H1 (cell line): ENCODE results near the gene NR1H3. TPM values are rescaled to one million over a fixed set of nuclear protein-coding genes. Genes with fewer than 3 reads are reported as not detected.

Experiments
- CTCF ChIA-PET: fragments of 300-600 bp; sonication (Branson Sonifier 250); formaldehyde crosslinking; loops from one replicate; lab custom pipeline; 2021; ENCODE audit not compliant: partially characterized antibody; lab: Charles Lee
- POLR2A ChIA-PET: fragments of 300-600 bp; sonication (Branson Sonifier 250); formaldehyde crosslinking; loops from one replicate; lab custom pipeline; 2021; ENCODE audit warnings: inconsistent platforms; ENCODE audit not compliant: partially characterized antibody; lab: Charles Lee
- DNase-seq, 2 experiments: peaks; one replicate each; pipeline versions ENCODE4 v3.0.0 to v3.0.0-alpha.2; 2010 to 2022; ENCODE audit warnings: low spot score in 2 of 2, low read depth in 1 of 2, mixed read lengths in 1 of 2
- FAIRE-seq: peaks from 2 replicates; lab custom pipeline; 2011; peaks lifted over from hg19 to GRCh38; lab: Jason Lieb, UNC
- H2AFZ ChIP-seq: 2 replicates; pipeline ENCODE4 v1.8.1; 2012; ENCODE audit warnings: low read length, inconsistent platforms
- H2AK5ac ChIP-seq: 2 replicates; pipeline ENCODE4 v1.6.1; 2013; ENCODE audit warnings: low read depth, low read length
- H2BK120ac ChIP-seq: replicated peaks from 2 replicates; pipeline ENCODE3; 2013; ENCODE audit warnings: low read depth, low read length, inconsistent platforms
- H2BK12ac ChIP-seq: 2 replicates; pipeline ENCODE4 v1.6.1; 2013; ENCODE audit warnings: low read depth, low read length
- H2BK15ac ChIP-seq: 2 replicates; pipeline ENCODE4 v1.6.1; 2013; ENCODE audit warnings: low read length
- H2BK20ac ChIP-seq: 2 replicates; pipeline ENCODE4 v1.6.1; 2013; ENCODE audit warnings: low read length
- H2BK5ac ChIP-seq: 2 replicates; pipeline ENCODE4 v1.6.1; 2013; ENCODE audit warnings: low read depth, low read length
- H3K14ac ChIP-seq: 2 replicates; pipeline ENCODE4 v1.6.1; 2013; ENCODE audit warnings: inconsistent platforms; ENCODE audit not compliant: insufficient read length
- H3K18ac ChIP-seq: 2 replicates; pipeline ENCODE4 v1.6.1; 2013; ENCODE audit warnings: low read length; ENCODE audit errors: extremely low read depth
- H3K23ac ChIP-seq: 2 replicates; pipeline ENCODE4 v1.6.1; 2013; ENCODE audit warnings: inconsistent platforms; ENCODE audit not compliant: insufficient read length
- H3K23me2 ChIP-seq: 2 replicates; pipeline ENCODE4 v1.6.1; 2013; ENCODE audit warnings: low read depth, low read length
- H3K27ac ChIP-seq: 2 replicates; pipeline ENCODE4 v1.6.1; 2011; ENCODE audit warnings: low read depth, low read length, inconsistent platforms
- H3K27me3 ChIP-seq, 4 experiments: replicated peaks in 1 of 4; 1 replicate in 1 of 4; 2 replicates in 3 of 4; pipeline versions ENCODE4 v1.6.1 to v1.8.1; 2011 to 2013; ENCODE audit warnings: low read length in 3 of 4, mild to moderate bottlenecking in 3 of 4, inconsistent platforms in 2 of 4, mixed read lengths in 2 of 4, moderate library complexity in 1 of 4; ENCODE audit not compliant: control insufficient read depth in 3 of 4, insufficient read depth in 3 of 4; ENCODE audit errors: extremely low read depth in 1 of 4
- H3K36me3 ChIP-seq, 4 experiments: 2 replicates each; pipeline versions ENCODE4 v1.6.1 to v1.8.1; 2011 to 2013; ENCODE audit warnings: mild to moderate bottlenecking in 4 of 4, low read length in 3 of 4, moderate library complexity in 2 of 4, control low read depth in 1 of 4, inconsistent platforms in 1 of 4; ENCODE audit not compliant: insufficient read depth in 4 of 4, control insufficient read depth in 2 of 4
- H3K4ac ChIP-seq: replicated peaks from 2 replicates; pipeline ENCODE3; 2013; ENCODE audit warnings: low read length, low read depth, mixed read lengths, inconsistent platforms; ENCODE audit not compliant: insufficient read length
- H3K4me1 ChIP-seq, 4 experiments: replicated peaks in 1 of 4; 1 replicate in 1 of 4; 2 replicates in 3 of 4; pipeline versions ENCODE4 v1.6.1 to v1.8.1; 2011 to 2013; ENCODE audit warnings: low read length in 3 of 4, inconsistent platforms in 2 of 4, mixed read lengths in 1 of 4; ENCODE audit not compliant: insufficient read depth in 4 of 4, control insufficient read depth in 3 of 4
- H3K4me2 ChIP-seq, 2 experiments: 2 replicates each; pipeline versions ENCODE4 v1.6.1 to v1.8.1; 2011 to 2013; ENCODE audit warnings: low read depth in 2 of 2, low read length in 2 of 2, control low read depth in 1 of 2, inconsistent platforms in 1 of 2, mild to moderate bottlenecking in 1 of 2; ENCODE audit not compliant: insufficient read depth in 1 of 2
- H3K4me3 ChIP-seq, 4 experiments: fragments of 200-600, 300-600 bp in 1 of 4; sonication (generic), shearing (Covaris generic), sonication (Bioruptor Twin) in 1 of 4; 2 replicates each; pipeline versions ENCODE4 v1.5.1 to v1.8.1; 2011 to 2016; ENCODE audit warnings: low read length in 4 of 4, low read depth in 3 of 4, control low read depth in 2 of 4, inconsistent platforms in 2 of 4, mild to moderate bottlenecking in 2 of 4, mixed read lengths in 1 of 4, moderate library complexity in 1 of 4; ENCODE audit not compliant: insufficient read depth in 2 of 4; ENCODE audit errors: extremely low read depth in 1 of 4
- H3K56ac ChIP-seq: replicated peaks from 2 replicates; pipeline ENCODE3; 2013; ENCODE audit warnings: low read depth, mild to moderate bottlenecking, mixed read lengths, low read length, inconsistent platforms; ENCODE audit not compliant: insufficient read length
- H3K79me1 ChIP-seq: 2 replicates; pipeline ENCODE4 v1.6.1; 2013; ENCODE audit warnings: low read depth, low read length, control low read depth
- H3K79me2 ChIP-seq, 2 experiments: 2 replicates each; pipeline versions ENCODE4 v1.6.1 to v1.8.1; 2012 to 2013; ENCODE audit warnings: low read length in 2 of 2, mild to moderate bottlenecking in 2 of 2, inconsistent platforms in 1 of 2; ENCODE audit not compliant: insufficient read depth in 2 of 2, control insufficient read depth in 1 of 2
- H3K9ac ChIP-seq, 4 experiments: replicated peaks in 1 of 4; 1 replicate in 1 of 4; 2 replicates in 3 of 4; pipeline versions ENCODE4 v1.6.1 to v1.8.1; 2011 to 2013; ENCODE audit warnings: low read depth in 3 of 4, low read length in 3 of 4, control low read depth in 2 of 4, mild to moderate bottlenecking in 2 of 4, moderate library complexity in 2 of 4, inconsistent platforms in 1 of 4; ENCODE audit errors: extremely low read depth in 1 of 4
- H3K9me3 ChIP-seq, 2 experiments: 2 replicates each; pipeline versions ENCODE4 v1.6.1 to v1.8.1; 2012 to 2013; ENCODE audit warnings: mild to moderate bottlenecking in 2 of 2, moderate library complexity in 2 of 2, control low read depth in 1 of 2, inconsistent platforms in 1 of 2, low read depth in 1 of 2, low read length in 1 of 2, mixed read lengths in 1 of 2; ENCODE audit not compliant: insufficient read depth in 2 of 2
- H4K20me1 ChIP-seq, 2 experiments: replicated peaks in 1 of 2; 2 replicates each; pipeline versions ENCODE3 to v1.8.1; 2011 to 2013; ENCODE audit warnings: inconsistent platforms in 2 of 2, low read length in 2 of 2, mild to moderate bottlenecking in 1 of 2; ENCODE audit not compliant: insufficient read depth in 2 of 2, control insufficient read depth in 1 of 2
- H4K5ac ChIP-seq: 2 replicates; pipeline ENCODE4 v1.6.1; 2013; ENCODE audit warnings: low read length, low read depth, mixed read lengths, inconsistent platforms; ENCODE audit not compliant: insufficient read length
- H4K8ac ChIP-seq: 2 replicates; pipeline ENCODE4 v1.8.0; 2013; ENCODE audit warnings: mild to moderate bottlenecking, moderate library complexity, low read length, inconsistent platforms; ENCODE audit not compliant: insufficient read depth; ENCODE audit errors: extremely low read depth
- H4K91ac ChIP-seq: replicated peaks from 2 replicates; pipeline ENCODE3; 2013; ENCODE audit warnings: low read length, mixed read lengths, inconsistent platforms; ENCODE audit not compliant: insufficient read length
- BACH1 ChIP-seq: IDR thresholded peaks from 2 replicates; pipeline ENCODE4 v1.6.1; 2012; ENCODE audit warnings: low read length, improper control_type of control experiment
- CTCF ChIP-seq, 3 experiments: IDR thresholded peaks; 1 replicate in 2 of 3; 2 replicates in 1 of 3; pipeline versions ENCODE4 v1.5.1 to v1.6.1; 2011; ENCODE audit warnings: low read length in 3 of 3, mild to moderate bottlenecking in 3 of 3, inconsistent platforms in 2 of 3, low read depth in 1 of 3, moderate library complexity in 1 of 3; ENCODE audit not compliant: insufficient read depth in 1 of 3; ENCODE audit errors: control extremely low read depth in 1 of 3
- HDAC2 ChIP-seq, 2 experiments: fragments of 300-600 bp in 1 of 2; sonication (generic) in 1 of 2; IDR thresholded peaks; 2 replicates each; pipeline ENCODE4 v1.6.1; 2011 to 2012; ENCODE audit warnings: low read depth in 2 of 2, low read length in 2 of 2, mild to moderate bottlenecking in 2 of 2, moderate library complexity in 2 of 2, borderline replicate concordance in 1 of 2, inconsistent platforms in 1 of 2
- RAD21 ChIP-seq, 2 experiments: IDR thresholded peaks in 1 of 2; conservative IDR thresholded peaks in 1 of 2; 2 replicates each; pipeline ENCODE4 v1.6.1; 2011; ENCODE audit warnings: low read depth in 2 of 2, low read length in 2 of 2, improper control_type of control experiment in 1 of 2, inconsistent platforms in 1 of 2, mild to moderate bottlenecking in 1 of 2, moderate library complexity in 1 of 2
- SIRT6 ChIP-seq: IDR thresholded peaks from one replicate; pipeline ENCODE4 v1.7.1; 2012; ENCODE audit warnings: low read length, inconsistent platforms
- SP4 ChIP-seq: IDR thresholded peaks from 2 replicates; pipeline ENCODE4 v1.6.1; 2012; ENCODE audit warnings: low read length, inconsistent platforms
- TEAD4 ChIP-seq: IDR thresholded peaks from 2 replicates; pipeline ENCODE4 v1.6.1; 2012; ENCODE audit warnings: low read depth, low read length, inconsistent platforms, mixed read lengths
- WGBS, 2 experiments: shearing (Covaris generic) in 1 of 2; methylation state at CpG; one replicate each; pipeline versions ENCODE4 v1.1.6 to v1.1.7; 2013 to 2015; ENCODE audit warnings: low lambda C conversion rate in 2 of 2, mixed read lengths in 2 of 2, inconsistent platforms in 1 of 2, low coverage in 1 of 2, missing lambda C conversion rate in 1 of 2; ENCODE audit not compliant: insufficient replicate concordance in 2 of 2, insufficient coverage in 1 of 2, insufficient read length in 1 of 2; ENCODE audit errors: extremely low coverage in 1 of 2, missing lambda C conversion rate in 1 of 2; 5-methylcytosine and 5-hydroxymethylcytosine counted together
- polyA plus RNA-seq, 7 experiments: library from polyadenylated mRNA; depleted of rRNA in 3 of 7; stranded (reverse) in 5 of 7; unstranded in 2 of 7; fragments of >200 nt in 5 of 7; fragments of 200-250 nt in 2 of 7; gene quantifications; 1 replicate in 5 of 7; 2 replicates in 1 of 7; 4 replicates in 1 of 7; pipeline versions ENCODE4 v1.2.1 to v1.2.3, GENCODE V29; 2011 to 2013; ENCODE audit warnings: missing spikeins in 2 of 7, mixed read lengths in 2 of 7
- total RNA-seq: library from RNA; stranded (reverse); fragmentation: NEBNext Ultra II Directional; extraction: Animal tissue kit (Norgen Biotek cat#: 25700); gene quantifications from 2 replicates; pipeline ENCODE4 v1.2.1, GENCODE V29; 2021

The NR1H3 gene
- total and polyA plus RNA-seq, 2 of the 8 experiments (the other 6 are each of a cell fraction or from before 2014, with no cell fraction given) = 19.9 to 42.1 TPM

- Histone ChIP-seq H4K91ac (no peak overlapping the region), H3K4ac (no peak overlapping the region), H4K20me1 (no peaks in the 10 kb centered on the region), H3K4me2 (peak overlapping the region in 1 of 2 experiments; percentile 47; a peak in 2 of 4 replicates), H2BK12ac (no peak overlapping the region), H3K27ac (no peak overlapping the region), H3K9ac (no peak overlapping the region), H2AK5ac (no peak overlapping the region), H3K27me3 (no peaks in the 10 kb centered on the region), H2BK20ac (no peak overlapping the region), H3K4me3 (no peak overlapping the region), H3K23ac (no peak overlapping the region), H3K23me2 (peaks cover 3% of the 10 kb centered on the region), H4K8ac (peak overlapping the region; percentile 71; the same call in 1 of the 2 replicates), H4K5ac (peak overlapping the region; percentile 47), H3K4me1 (peaks cover 2 to 15% (median 9%) of the 10 kb centered on the region in 4 experiments), H3K79me2 (no peaks in the 10 kb centered on the region), H2AFZ (no peak overlapping the region), H3K9me3 (no peaks in the 10 kb centered on the region), H3K14ac (no peak overlapping the region), H2BK120ac (no peak overlapping the region), H3K56ac (no peak overlapping the region), H3K18ac (peak overlapping the region; percentile 15), H3K36me3 (no peaks in the 10 kb centered on the region; a peak in 1 of 8 replicates), H2BK5ac (0 out of 2 replicates have a peak overlapping the region, but pooled peaks have one; percentile 40), H3K79me1 (no peaks in the 10 kb centered on the region), H2BK15ac (no peak overlapping the region)
- POLR2A ChIA-PET = interaction anchor here (0.7 to 7.1 kb wide), 14 partner anchors 8 to 559 kb away, joined by 3 to 47 read pairs (median 6); partner anchors contain the start of genes ACP2, ARFGAP2, ARHGAP1 and DDB2
- peak; percentile 45 for FAIRE-seq
- CTCF ChIA-PET = interaction anchor here (0.6 to 7.1 kb wide), 50 partner anchors 8 to 542 kb away, joined by 3 to 127 read pairs (median 4); partner anchors contain the start of genes ACP2, ARFGAP2, DDB2 and MADD
- DNase-seq = peak in 1 of 2 experiments; percentile 85
- WGBS, 2 experiments = 51% methylated on average over 10 of the region's 10 CpGs; no CpG with 5 or more reads in 1 of the 2 experiments
- TF ChIP-seq CTCF (IDR thresholded peaks at IDR 0.05; ENCODE audit: control extremely low read depth in 1 of 3, insufficient read depth in 1 of 3, low read depth in 1 of 3, low read length in 3 of 3) (peak; percentile 70 to 80 (median 74)), SIRT6 (no peak), TEAD4 (no peak), SP4 (no peak), BACH1 (no peak), HDAC2 (IDR thresholded peaks at IDR 0.05; ENCODE audit: borderline replicate concordance in 1 of 2, low read depth in 2 of 2, low read length in 2 of 2) (0 out of 4 replicates have a peak, but pooled peaks of 1 of the 2 experiments have one; percentile 16), RAD21 (IDR thresholded peaks at IDR 0.05 in 1 of 2, conservative IDR thresholded peaks at IDR 0.05 in 1 of 2; ENCODE audit: low read depth in 2 of 2, low read length in 2 of 2) (peak; percentile 72 to 79)
Measured at GRCh38 chr11:47259232-47259977, 1.6 kb downstream of the NR1H3 start.
